GM19467 (cell line): ENCODE data around the gene BBC3.

Source experiments
- ATAC-seq: cut with Tn5 transposase; IDR thresholded peaks from one replicate; pipeline ENCODE4 v1.9.1; 2021; ENCODE audit warnings: mild to moderate bottlenecking, moderate library complexity; ENCODE audit not compliant: unreplicated experiment

The BBC3 gene

DNA sequence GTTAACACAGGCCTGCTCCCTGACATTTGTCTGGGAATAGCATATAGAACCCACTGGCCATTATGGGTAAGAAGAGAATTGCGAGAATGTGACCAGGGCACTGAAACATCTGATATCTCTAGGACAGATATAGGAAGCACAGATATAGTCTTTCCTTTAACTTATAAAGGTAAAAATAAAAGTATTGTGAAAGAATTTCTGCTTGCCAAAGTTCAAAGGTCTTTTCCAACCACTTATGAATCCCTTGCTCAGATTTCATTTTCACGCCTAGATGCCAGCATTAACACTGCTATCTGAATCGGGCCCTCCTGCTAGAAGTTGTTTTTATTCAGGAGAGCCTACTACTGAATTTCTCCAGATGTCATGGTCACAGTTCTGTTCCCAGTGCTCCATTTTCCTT lies 27.7 kb downstream of the BBC3 start:
- no peak for ATAC-seq

DNA sequence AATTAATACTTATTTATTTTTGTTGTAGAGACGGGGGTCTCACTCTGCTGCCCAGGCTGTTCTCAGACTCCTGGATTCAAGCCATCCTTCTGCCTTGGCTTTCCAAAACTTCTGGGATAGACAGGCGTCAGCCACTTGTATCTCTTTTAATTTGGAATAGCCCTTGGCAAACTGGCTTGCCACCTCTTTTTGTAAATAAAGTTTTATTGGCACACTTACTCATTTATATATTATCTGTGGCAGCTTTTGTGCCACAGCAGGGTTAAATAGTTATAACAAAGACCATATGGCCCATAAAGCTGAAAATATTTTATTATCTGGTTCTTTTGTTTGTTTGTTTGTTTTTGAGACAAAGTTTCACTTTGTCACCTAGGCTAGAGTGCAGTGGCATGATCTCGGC lies 30.5 kb downstream of the BBC3 start:
- no peak for ATAC-seq

DNA sequence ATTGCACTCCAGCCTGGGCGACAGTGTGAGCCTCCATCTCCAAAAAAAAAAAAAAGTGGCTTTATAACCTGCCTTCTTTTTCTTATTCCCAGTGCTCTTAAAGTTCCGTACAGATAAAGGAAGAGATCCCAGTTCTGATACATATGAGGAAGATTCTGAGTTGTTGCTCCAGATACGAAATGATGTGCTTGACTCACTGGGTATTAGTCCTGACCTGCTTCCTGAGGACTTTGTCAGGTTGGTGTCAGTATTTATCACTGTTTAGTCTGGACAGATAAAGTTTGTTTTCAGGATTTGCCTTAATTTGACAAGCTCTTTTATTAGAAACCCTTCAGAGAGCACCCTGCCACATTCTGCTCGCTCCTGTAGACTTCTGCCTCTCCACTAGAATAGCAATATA lies 33.9 kb downstream of the BBC3 start:
- no peak for ATAC-seq

DNA sequence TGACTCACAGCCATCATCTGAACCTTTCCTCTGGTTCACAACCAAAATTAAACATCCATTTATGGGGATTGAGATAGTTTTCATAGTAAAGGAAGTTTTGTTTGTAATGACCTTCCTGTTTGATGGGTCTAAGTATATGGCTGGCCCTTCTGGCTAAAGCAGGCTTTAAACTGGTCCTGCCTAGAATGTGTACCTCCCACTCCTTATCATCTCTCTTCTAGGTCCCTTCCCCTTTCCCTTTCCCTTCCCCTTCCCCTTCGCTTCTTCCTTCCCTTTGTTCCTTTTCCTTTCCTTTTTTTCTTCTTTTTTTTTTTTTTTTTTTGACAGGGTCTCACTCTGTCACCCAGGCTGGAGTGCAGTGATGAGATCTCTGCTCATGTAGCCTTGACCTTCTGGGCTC lies 35.6 kb downstream of the BBC3 start:
- ATAC-seq: no peak

DNA sequence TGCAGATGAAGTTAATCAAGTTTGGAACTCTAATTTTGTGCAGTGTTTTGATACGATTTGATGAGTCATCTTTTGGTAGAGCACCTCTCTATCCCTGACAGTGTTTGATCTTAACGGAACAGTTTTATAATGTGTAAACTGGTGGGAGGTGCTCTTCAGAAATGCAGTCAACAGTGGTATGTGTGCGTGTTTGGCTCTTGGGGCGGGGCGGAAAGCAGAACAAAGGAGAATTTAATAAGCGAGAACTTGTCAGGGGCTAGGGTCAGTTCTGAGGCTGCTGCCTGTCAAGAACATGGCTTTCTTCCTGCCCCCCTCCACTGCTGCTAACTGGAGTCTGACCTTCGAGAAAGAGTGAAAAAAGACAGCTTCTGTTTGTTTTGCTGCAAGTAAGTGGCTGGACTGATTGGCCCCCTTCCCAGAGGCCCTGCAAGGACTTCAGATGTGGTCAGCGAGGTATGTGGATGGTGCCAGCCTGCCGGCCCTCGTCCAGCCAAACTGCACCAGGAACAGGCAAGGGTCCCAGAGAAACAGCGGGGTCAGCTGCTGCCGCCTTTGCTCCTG lies 40.8 kb downstream of the BBC3 start:
- no peak for ATAC-seq

DNA sequence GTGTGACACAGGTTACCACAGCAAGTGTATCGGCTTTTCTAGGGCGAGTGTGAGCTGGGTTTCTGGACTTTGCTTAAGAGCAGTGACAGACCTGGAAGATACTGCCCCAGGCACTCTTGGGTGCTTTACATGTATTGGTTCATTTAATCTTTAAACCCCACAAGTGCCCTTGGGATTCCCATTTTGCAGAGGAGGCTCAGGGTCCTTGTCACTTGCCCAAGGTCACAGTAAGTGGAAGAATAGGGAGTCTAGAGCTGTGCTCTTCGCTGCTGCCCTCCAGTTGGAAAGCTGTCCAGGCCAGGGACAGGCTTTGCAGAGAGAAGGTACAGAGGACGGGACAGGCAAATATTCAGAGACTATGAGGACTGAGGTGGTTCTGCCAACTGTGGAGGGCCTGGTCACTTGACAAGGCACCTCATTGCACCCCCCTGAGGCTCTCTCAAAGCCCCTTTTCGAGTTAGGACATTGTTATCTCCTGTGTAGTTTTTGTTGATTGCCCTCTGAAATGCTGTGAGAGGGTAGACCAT lies 42.4 kb downstream of the BBC3 start:
- ATAC-seq: no peak

DNA sequence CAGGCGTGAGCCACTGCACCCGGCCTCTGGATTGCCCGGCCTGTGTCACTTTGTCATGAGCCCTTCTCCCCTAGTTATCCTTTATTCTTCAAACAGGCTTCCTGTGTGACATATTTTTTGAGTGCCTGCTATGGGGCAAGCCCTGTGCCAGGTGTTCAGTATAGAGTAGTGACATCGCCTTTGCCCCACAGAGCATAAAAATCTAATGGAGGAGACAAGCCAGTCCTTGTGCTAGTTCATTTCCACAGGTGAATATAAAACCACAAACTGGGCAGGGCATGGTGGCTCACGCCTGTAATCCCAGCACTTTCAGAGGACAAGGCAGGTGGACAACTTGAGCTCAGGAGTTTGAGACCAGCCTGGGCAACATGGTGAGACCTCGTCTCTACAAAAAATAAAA lies 43.2 kb downstream of the BBC3 start:
- ATAC-seq: no peak

DNA sequence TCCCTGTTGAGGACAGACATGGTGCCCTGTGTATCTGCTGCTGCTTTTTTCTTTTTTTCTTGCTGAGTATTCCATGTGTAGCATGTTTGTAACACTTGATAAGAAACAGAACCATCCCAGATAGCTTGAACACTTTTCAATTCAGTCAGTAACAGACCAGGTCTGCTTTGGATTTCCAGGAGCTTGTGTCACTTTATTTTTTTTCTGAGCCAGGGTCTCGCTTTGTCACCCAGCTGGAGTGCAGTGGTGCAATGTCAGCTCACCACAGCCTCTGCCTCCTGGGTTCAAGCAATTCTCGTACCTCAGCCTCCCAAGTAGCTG lies 43.7 kb downstream of the BBC3 start:
- ATAC-seq: no peak

DNA sequence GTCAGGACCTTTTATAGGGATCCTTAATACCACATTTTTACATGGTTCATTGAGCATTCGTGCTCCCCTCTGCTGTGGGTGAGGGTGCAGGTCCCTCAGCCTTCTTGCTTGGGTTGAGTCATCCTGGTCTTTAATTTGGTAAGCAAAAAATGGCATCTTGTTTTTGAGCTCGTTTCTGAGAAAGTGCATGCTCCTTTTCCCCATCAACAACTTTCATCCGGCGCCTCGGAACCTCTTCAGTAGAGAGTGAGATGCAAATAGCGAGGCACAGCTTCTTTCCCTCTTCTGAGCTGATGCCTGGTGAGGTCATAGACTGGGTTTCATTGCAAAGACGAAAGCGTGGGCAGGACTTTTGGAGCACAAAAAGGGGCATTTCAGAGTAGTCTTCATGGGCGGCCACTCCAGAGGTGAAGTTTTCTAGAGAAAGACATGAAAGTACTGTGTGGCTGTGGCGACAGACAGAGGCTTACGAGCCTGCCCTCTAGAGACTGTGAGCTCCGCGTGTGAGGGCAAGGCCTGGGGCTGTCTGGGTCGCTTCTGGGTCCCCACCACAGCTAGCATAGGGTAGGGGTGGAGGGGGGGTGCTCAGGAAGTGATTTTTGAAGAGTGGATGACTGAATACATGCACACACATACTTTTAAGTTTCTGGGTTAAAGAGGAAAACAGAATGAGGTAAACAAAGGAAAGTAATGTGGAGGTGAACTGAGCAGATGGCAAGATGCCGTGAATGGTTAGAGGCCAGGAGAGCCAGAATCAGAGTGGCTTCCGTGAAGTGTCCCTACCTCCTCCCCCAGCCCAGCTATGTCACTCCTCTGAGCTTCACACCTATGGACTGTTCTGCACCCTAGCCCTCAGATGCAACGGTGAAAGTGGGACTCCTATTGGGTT lies 44.3 kb downstream of the BBC3 start:
- peak; percentile 68 for ATAC-seq

DNA sequence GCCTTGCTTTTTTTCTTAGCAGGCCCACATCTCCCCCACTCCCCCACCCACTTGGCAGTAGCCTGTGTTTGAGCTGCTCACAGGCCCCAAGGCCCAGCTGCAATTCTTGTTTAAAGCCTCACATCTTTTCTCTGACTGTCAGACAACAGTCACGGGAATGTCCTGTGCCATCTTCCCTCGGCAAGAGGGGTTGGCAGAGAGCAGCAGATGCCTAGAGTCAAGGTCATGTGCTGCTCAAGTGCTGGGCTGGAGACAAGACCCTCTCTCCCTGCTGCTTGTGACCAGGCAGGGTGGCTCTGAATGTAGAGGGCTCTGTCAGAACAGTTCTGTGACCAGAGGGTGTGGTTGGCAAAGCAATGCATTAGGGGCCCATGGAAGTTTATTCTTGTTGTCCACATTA lies 47.4 kb downstream of the BBC3 start:
- ATAC-seq: no peak

DNA sequence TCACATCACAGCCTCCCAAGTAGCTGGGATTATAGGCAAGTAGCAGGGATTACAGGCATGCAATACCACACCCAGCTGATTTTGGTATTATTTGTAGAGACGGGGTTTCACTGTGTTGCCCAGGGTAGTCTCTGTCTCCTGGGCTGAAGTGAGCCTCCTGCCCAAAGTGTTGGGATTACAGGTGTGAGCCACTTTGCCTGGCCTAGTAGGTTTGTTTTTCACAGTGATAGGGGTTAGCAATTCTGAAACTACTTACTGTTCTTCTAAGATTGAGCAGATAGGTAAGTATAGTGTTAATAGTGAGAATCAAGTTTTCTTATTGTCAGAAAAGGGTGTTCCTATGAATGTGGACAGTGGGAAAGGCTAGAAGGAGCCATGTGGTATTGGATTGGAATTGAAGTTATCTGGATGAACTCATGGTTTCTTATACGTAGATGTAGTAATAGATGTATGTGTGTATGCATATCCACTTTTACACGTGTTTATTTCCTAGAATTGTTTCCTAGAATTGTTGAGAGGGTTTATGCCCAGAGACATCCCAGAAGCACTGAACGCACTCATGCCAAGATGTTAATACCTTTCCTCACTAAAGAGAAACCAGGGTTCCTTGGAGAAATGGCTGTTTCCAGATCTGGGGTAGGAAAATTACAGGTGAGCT lies 51.2 kb downstream of the BBC3 start:
- ATAC-seq: no peak

DNA sequence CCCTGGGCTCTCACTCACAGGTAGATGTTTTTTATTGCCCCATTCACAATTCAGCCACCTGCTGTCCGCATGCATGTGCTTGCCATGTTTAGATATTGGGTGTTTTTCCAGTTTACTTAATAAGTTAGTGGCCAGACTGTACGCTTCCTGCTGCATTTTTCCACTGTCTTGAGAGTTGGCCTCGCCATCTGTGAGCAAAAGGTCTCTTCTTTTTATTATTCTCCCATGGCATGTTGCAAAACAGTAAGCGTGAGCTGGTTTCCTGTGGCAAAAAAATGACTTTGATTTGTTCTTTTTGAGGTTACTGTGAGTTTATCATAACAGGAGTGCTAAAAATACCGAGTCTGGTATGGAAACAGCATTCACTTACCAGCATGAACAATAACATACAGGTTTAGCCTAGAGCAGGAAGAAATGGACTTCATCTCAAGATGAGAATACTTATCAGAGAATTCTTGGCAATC lies 54.3 kb downstream of the BBC3 start:
- no peak for ATAC-seq

DNA sequence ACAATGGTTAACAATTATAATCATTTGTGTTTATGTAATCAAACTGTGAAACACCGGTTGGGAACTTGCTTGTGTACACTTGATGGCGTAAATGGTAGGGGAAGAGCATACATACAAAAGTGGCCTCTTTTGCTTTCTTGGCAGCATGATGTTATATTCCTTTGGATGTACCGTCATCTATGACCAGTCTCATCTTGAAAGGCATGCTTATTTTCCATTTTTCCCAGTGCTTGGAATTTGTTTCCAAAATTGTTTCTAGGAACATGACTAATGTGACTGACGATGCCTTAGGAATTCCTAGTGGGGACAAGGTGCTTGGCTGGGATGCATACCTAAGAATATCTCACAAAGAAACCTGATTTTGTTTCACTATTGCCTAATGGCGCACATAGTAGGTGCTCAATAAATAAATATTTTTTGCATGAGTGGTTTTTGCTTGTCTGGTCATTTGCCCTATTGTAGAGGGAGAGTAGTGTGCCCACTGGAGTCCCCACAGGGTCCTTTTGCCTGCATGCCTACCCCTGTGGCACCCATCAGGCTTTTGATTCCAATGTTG lies 54.9 kb downstream of the BBC3 start:
- no peak for ATAC-seq

DNA sequence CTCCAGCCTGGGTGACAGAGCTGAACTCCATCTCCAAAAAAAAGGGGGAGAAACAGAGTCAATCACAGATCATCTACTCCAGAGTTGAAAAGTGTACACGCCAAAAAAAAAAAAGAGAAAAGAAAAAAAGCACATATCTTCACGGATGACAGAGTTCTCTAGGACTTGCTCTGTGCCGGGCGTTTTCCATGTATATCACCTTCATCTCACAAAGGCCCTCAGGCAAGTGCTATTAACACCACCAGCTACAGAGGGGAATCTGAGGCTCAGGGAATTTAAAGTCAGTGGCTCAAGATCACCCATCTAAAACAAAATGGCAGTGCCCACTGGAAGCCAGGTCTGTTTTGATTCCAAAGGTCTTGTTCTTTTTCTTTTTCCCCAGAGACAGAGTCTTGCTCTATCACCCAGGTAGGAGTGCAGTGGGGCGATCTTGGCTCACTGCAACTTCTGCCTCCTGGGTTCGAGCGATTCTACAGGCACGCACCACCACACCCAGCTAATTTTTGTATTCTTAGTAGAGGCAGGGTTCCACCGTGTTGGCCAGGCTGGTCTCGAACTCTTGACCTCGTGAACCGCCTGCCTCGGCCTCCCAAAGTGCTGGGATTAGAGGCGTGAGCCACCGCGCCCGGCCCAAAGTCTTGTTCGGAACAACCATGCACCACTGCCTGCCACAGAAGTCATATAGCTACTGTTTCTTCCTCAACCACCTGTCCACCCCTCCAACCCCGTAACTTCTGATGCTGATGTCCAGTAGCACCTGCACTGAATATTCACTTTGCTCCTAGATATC lies 58.1 kb downstream of the BBC3 start:
- ATAC-seq: no peak
